LNCaP clone FGC (cell line): ENCODE data around the gene BTNL3.

Source experiments
- DNase-seq: peaks from one replicate; pipeline ENCODE4 v3.0.0-alpha.2; 2011; ENCODE audit warnings: low read depth
- H3K4me3 ChIP-seq: 2 replicates; pipeline ENCODE4 v1.5.1; 2011; ENCODE audit warnings: mild to moderate bottlenecking, low read depth, low read length, control low read depth
- TF ChIP-seq, protein P1 (sequence below): IDR thresholded peaks from 2 replicates; pipeline ENCODE4 v1.5.1; 2012; ENCODE audit warnings: mild to moderate bottlenecking; ENCODE audit not compliant: control insufficient read depth, insufficient read depth; ENCODE audit errors: extremely low read depth

The BTNL3 gene

DNA sequence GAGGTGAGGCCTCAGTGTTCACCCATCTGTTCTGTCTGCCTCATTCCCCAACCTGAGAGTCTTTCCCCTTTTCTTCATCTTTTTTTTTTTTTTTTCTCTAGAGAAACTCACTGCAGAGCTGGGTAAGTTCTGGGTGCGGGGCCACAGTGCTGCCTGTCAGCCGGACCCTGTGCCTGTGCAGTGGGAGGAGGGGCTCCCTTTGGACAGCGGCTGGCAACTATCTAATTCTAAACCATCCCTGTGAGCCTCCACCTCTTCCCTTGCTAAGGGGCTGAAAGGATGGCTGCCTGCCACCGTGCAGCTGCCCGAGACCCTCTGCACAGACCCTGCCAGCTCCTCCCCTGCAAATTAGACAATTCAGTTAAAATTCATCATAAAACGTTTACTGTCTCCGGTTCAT is 65.5 kb downstream of the BTNL3 start:
- TF ChIP-seq, protein P1, sequence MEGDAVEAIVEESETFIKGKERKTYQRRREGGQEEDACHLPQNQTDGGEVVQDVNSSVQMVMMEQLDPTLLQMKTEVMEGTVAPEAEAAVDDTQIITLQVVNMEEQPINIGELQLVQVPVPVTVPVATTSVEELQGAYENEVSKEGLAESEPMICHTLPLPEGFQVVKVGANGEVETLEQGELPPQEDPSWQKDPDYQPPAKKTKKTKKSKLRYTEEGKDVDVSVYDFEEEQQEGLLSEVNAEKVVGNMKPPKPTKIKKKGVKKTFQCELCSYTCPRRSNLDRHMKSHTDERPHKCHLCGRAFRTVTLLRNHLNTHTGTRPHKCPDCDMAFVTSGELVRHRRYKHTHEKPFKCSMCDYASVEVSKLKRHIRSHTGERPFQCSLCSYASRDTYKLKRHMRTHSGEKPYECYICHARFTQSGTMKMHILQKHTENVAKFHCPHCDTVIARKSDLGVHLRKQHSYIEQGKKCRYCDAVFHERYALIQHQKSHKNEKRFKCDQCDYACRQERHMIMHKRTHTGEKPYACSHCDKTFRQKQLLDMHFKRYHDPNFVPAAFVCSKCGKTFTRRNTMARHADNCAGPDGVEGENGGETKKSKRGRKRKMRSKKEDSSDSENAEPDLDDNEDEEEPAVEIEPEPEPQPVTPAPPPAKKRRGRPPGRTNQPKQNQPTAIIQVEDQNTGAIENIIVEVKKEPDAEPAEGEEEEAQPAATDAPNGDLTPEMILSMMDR: no peak
- no peak for DNase-seq
- H3K4me3 ChIP-seq: peak overlapping the region; percentile 58

- TF ChIP-seq, protein P1: no peak
- DNase-seq: no peak
- no peak overlapping the region for H3K4me3 ChIP-seq
Observed at GRCh38 chr5:181054871-181055459, 66.3 kb downstream of the BTNL3 start.
